Liver (tissue), 9 donors: ENCODE measurements around the gene RALGAPB. TPM values are rescaled to one million over a fixed set of nuclear protein-coding genes. Genes with fewer than 3 reads are reported as not detected.

ENCODE experiments used
- DNase-seq: peaks from one replicate; pipeline ENCODE4 v3.0.0-alpha.2; 2017; ENCODE audit warnings: low spot score
- H3K27ac ChIP-seq, 2 donors: one replicate each; pipeline ENCODE4 v1.7.0; 2013; ENCODE audit warnings: inconsistent platforms in 2 of 2, low read length in 2 of 2, control low read depth in 1 of 2, low read depth in 1 of 2, mild to moderate bottlenecking in 1 of 2
- H3K27me3 ChIP-seq, 4 donors: one replicate each; pipeline versions ENCODE4 v1.6.1 to v1.7.0; 2013; ENCODE audit warnings: low read length in 3 of 4, inconsistent platforms in 1 of 4, mild to moderate bottlenecking in 1 of 4, moderate library complexity in 1 of 4; ENCODE audit not compliant: control insufficient read depth in 4 of 4, insufficient read depth in 4 of 4
- H3K36me3 ChIP-seq, 4 donors: one replicate each; pipeline versions ENCODE4 v1.6.1 to v1.7.0; 2013; ENCODE audit warnings: low read length in 3 of 4, mild to moderate bottlenecking in 3 of 4, low read depth in 1 of 4, moderate library complexity in 1 of 4; ENCODE audit not compliant: control insufficient read depth in 4 of 4, insufficient read depth in 3 of 4
- H3K4me1 ChIP-seq, 4 donors: one replicate each; pipeline versions ENCODE4 v1.6.1 to v1.7.0; 2013; ENCODE audit warnings: low read length in 3 of 4, mild to moderate bottlenecking in 3 of 4, moderate library complexity in 1 of 4; ENCODE audit not compliant: control insufficient read depth in 4 of 4, insufficient read depth in 4 of 4
- H3K4me3 ChIP-seq, 3 donors: one replicate each; pipeline versions ENCODE4 v1.6.1 to v1.7.0; 2013; ENCODE audit warnings: low read length in 3 of 3, control low read depth in 1 of 3, low read depth in 1 of 3, mild to moderate bottlenecking in 1 of 3
- H3K9ac ChIP-seq, 2 donors: one replicate each; pipeline ENCODE4 v1.7.0; 2013; ENCODE audit warnings: low read length in 2 of 2, mild to moderate bottlenecking in 2 of 2, moderate library complexity in 2 of 2, control low read depth in 1 of 2, low read depth in 1 of 2
- H3K9me3 ChIP-seq, 4 donors: one replicate each; pipeline versions ENCODE4 v1.6.1 to v1.7.0; 2013; ENCODE audit warnings: low read length in 3 of 4; ENCODE audit not compliant: control insufficient read depth in 4 of 4
- CTCF ChIP-seq: fragments of 150-350 bp; IDR thresholded peaks from 2 replicates; pipeline ENCODE4 v1.5.1; 2017; ENCODE audit warnings: improper control_type of control experiment, low read depth, low read length; ENCODE audit not compliant: missing input control
- EGR1 ChIP-seq, 2 donors: IDR thresholded peaks; 2 replicates each; pipeline ENCODE4 v1.6.1; 2016 to 2018; ENCODE audit warnings: antibody characterized with exemption in 2 of 2, low read depth in 2 of 2
- FOXA2 ChIP-seq: IDR thresholded peaks from 2 replicates; pipeline ENCODE4 v1.6.1; 2016; ENCODE audit warnings: antibody characterized with exemption
- HNF4A ChIP-seq, 2 donors: conservative IDR thresholded peaks; 2 replicates each; pipeline ENCODE4 v1.6.1; 2016; ENCODE audit warnings: antibody characterized with exemption in 2 of 2, mild to moderate bottlenecking in 2 of 2
- HNF4G ChIP-seq: IDR thresholded peaks from 2 replicates; pipeline ENCODE4 v1.6.1; 2016; ENCODE audit warnings: antibody characterized with exemption
- JUND ChIP-seq, 2 donors: IDR thresholded peaks; 2 replicates each; pipeline ENCODE4 v1.6.1; 2016; ENCODE audit warnings: antibody characterized with exemption in 2 of 2
- MAX ChIP-seq: IDR thresholded peaks from 2 replicates; pipeline ENCODE4 v1.6.1; 2016; ENCODE audit warnings: antibody characterized with exemption
- NR2F2 ChIP-seq: IDR thresholded peaks from 2 replicates; pipeline ENCODE4 v1.6.1; 2016; ENCODE audit warnings: antibody characterized with exemption
- RAD21 ChIP-seq, 2 donors: IDR thresholded peaks; 2 replicates each; pipeline ENCODE4 v1.6.1; 2016; ENCODE audit warnings: antibody characterized with exemption in 2 of 2, mild to moderate bottlenecking in 2 of 2
- REST ChIP-seq: IDR thresholded peaks from 2 replicates; pipeline ENCODE4 v1.6.1; 2016; ENCODE audit warnings: antibody characterized with exemption, mild to moderate bottlenecking
- RXRA ChIP-seq, 2 donors: IDR thresholded peaks; 2 replicates each; pipeline ENCODE4 v1.6.1; 2017 to 2018; ENCODE audit warnings: antibody characterized with exemption in 2 of 2, mild to moderate bottlenecking in 1 of 2
- SP1 ChIP-seq: IDR thresholded peaks from 2 replicates; pipeline ENCODE4 v1.6.1; 2018; ENCODE audit warnings: antibody characterized with exemption, mild to moderate bottlenecking
- TAF1 ChIP-seq: conservative IDR thresholded peaks from 2 replicates; pipeline ENCODE4 v1.6.1; 2016; ENCODE audit warnings: antibody characterized with exemption, mild to moderate bottlenecking
- YY1 ChIP-seq: IDR thresholded peaks from 2 replicates; pipeline ENCODE4 v1.6.1; 2016; ENCODE audit warnings: antibody characterized with exemption, mild to moderate bottlenecking
- ZBTB33 ChIP-seq: IDR thresholded peaks from 2 replicates; pipeline ENCODE4 v1.6.1; 2016; ENCODE audit warnings: antibody characterized with exemption
- WGBS: extraction: QIAGEN DNeasy Blood & Tissue Kit; methylation state at CpG from one replicate; pipeline ENCODE4 v1.1.7; 2013; 5-methylcytosine and 5-hydroxymethylcytosine counted together
- polyA plus RNA-seq, 2 donors: library from polyadenylated mRNA; stranded (reverse) in 1 of 2; unstranded in 1 of 2; fragments of 200-250 nt in 1 of 2; fragments of >200 nt in 1 of 2; fragmentation: Nextera tagmentation in 1 of 2; extraction: Ambion mirVana in 1 of 2; gene quantifications; one replicate each; pipeline versions ENCODE4 v1.2.1 to v1.2.3, GENCODE V29; 2013 to 2015
- total RNA-seq, 2 donors: library from RNA; depleted of rRNA; stranded (reverse); fragments of >200 nt; gene quantifications; one replicate each; pipeline ENCODE4 v1.2.3, GENCODE V29; 2014
- TF ChIP-seq, protein P1 (sequence below): IDR thresholded peaks from 2 replicates; pipeline ENCODE4 v1.6.1; 2016; ENCODE audit warnings: antibody characterized with exemption
- donor health status: healthy.
- donor health status: healthy.
- donor health status: healthy.
- donor health status: healthy.
- donor health status: healthy.

The RALGAPB gene
- total and polyA plus RNA-seq, 4 donors: 4.3 to 19.7 (median 9.5) TPM

- DNase-seq: no peak
- TF ChIP-seq SP1 (no peak), REST (no peak), FOXA2 (no peak)
- TF ChIP-seq, protein P1, sequence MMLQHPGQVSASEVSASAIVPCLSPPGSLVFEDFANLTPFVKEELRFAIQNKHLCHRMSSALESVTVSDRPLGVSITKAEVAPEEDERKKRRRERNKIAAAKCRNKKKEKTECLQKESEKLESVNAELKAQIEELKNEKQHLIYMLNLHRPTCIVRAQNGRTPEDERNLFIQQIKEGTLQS: no peak
Observed at GRCh38 chr20:38566036-38566598, 93.5 kb downstream of the RALGAPB start.

DNA sequence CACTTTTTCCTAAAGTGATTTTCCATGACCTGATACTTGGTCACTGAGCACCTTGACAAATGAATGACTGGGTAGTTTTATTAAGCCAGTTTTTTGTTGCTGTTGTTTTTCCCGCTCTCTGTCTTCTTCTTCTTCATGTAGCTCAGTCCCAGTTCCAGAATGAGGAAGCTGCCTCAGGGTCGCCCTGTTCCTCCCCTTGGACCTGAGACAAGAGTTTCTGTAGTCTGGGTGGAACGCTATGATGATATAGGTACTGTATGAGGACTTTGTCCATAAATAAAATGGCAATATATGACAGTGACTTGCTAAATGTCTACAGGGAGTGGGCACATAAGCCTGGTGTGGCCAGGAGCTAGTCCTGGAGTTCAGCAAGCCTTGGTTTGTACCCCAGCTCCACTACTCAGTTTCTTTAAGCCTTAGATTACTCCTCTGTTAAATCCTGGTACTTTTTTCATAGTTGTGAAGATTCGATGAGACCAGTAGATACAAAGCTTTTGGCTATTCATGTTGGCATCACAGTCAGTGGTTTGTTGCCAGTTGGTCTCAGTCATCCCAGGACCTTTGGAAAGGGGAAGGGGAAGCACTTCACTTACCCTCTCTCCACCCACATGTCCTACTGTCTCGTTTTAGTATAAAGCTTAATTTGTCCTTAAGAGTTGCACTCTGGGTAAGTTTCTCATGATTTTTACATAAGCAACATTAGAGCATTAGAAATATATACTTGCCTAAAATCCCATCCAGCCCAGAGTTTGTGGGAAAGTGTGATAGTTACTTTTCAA is 97.3 kb downstream of the RALGAPB start:
- peaks cover 4 to 47% (median 23%) of the 10 kb centered on the region in 4 donors for H3K36me3 ChIP-seq
- no peak for DNase-seq
- WGBS: 83% methylated on average over 5 of the region's 5 CpGs
- no peaks in the 10 kb centered on the region for H3K9me3 ChIP-seq
- TF ChIP-seq ZBTB33: no peak
- no peak for TF ChIP-seq YY1
- TF ChIP-seq RXRA (IDR thresholded peaks at IDR 0.05): no peak
- TF ChIP-seq NR2F2: no peak
- TF ChIP-seq MAX: no peak
- TF ChIP-seq FOXA2: no peak
- TF ChIP-seq RAD21 (IDR thresholded peaks at IDR 0.05): no peak
- TF ChIP-seq CTCF: no peak
- TF ChIP-seq, protein P1: no peak
- TF ChIP-seq HNF4A (conservative IDR thresholded peaks at IDR 0.05): no peak
- no peak for TF ChIP-seq REST
- no peak for TF ChIP-seq EGR1 (IDR thresholded peaks at IDR 0.05; ENCODE audit: low read depth in 2 of 2)
- no peak for TF ChIP-seq SP1
- TF ChIP-seq HNF4G: no peak
- TF ChIP-seq TAF1: no peak
- no peak for TF ChIP-seq JUND (IDR thresholded peaks at IDR 0.05)
- H3K4me3 ChIP-seq: no peak overlapping the region
- no peak overlapping the region for H3K27ac ChIP-seq
- no peak overlapping the region for H3K9ac ChIP-seq
- no peaks in the 10 kb centered on the region for H3K27me3 ChIP-seq
- no peaks in the 10 kb centered on the region for H3K4me1 ChIP-seq

More at GRCh38 chr20:38566036-38566598, 93.5 kb downstream of the RALGAPB start:
- no peak overlapping the region for H3K27ac ChIP-seq
- H3K9me3 ChIP-seq: no peaks in the 10 kb centered on the region
- no peaks in the 10 kb centered on the region for H3K27me3 ChIP-seq
- no peak overlapping the region for H3K9ac ChIP-seq
- H3K4me3 ChIP-seq: no peak overlapping the region
- peaks cover 4 to 50% (median 19%) of the 10 kb centered on the region in 4 donors for H3K36me3 ChIP-seq
- WGBS: 93% methylated on average over 6 of the region's 6 CpGs
- no peaks in the 10 kb centered on the region for H3K4me1 ChIP-seq
